Measurements from ENCODE around the gene TTC23. TPM values are rescaled to one million over a fixed set of nuclear protein-coding genes. Genes with fewer than 3 reads are reported as not detected.

Gene TTC23
- total and polyA plus RNA-seq, 7 donors: 5.5 to 33.0 (median 19.9) TPM

DNA sequence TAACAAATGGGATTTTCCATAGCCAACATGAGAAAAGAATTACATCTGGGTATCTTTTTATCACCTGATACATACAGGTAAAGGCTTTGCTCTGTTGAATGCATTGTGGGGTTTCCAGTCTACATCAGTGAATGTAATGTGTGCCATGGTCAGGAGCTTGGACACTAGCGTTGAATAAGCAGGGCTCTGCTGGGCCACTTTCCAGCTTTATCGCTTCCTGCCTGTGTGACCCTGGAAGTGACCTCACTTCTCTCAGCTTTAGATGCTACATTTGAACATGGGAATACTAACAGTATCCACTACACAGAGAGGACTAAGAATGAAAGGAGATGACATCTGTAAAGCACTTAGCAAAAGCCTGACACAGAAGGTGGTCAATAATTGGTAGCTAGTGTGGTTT is 40.1 kb downstream of the TTC23 start:
- 86 to 91% methylated on average over 2 of the region's 2 CpGs for WGBS, 2 donors
- Histone ChIP-seq H3K36me3 (no peaks in the 10 kb centered on the region), H3K27ac (peak overlapping the region in 2 of 4 donors; percentile 82 to 90), H3K4me3 (no peak overlapping the region), H3K27me3 (no peaks in the 10 kb centered on the region), H3K9me3 (no peaks in the 10 kb centered on the region), H3K4me1 (peaks cover 0 to 59% (median 45%) of the 10 kb centered on the region in 4 donors)
- no peak for DNase-seq
- intact Hi-C loops (cut with DNase I): loop anchor here (1.0 kb wide), 1 partner anchor 38 kb away; no protein-coding TSS in a partner anchor
- TF ChIP-seq POLR2AphosphoS5 (IDR thresholded peaks at IDR 0.05): no peak
- no peak for TF ChIP-seq POLR2A (IDR thresholded peaks at IDR 0.05)
- no peak for TF ChIP-seq EP300 (IDR thresholded peaks at IDR 0.05)
- no peak for TF ChIP-seq CTCF (IDR thresholded peaks at IDR 0.05)

- no peaks in the 10 kb centered on the region for H3K9me3 ChIP-seq
- DNase-seq: no peak
- intact Hi-C loops (cut with DNase I): no loop called here
- H3K36me3 ChIP-seq: no peaks in the 10 kb centered on the region
- H3K4me1 ChIP-seq: peaks cover 0 to 45% (median 33%) of the 10 kb centered on the region in 4 donors
- WGBS, 2 donors: 89 to 91% methylated on average over 3 of the region's 3 CpGs
- TF ChIP-seq POLR2AphosphoS5 (IDR thresholded peaks at IDR 0.05) (no peak), EP300 (IDR thresholded peaks at IDR 0.05) (no peak), CTCF (IDR thresholded peaks at IDR 0.05) (no peak), POLR2A (IDR thresholded peaks at IDR 0.05) (no peak)
- H3K27ac ChIP-seq: no peak overlapping the region
- H3K27me3 ChIP-seq: no peaks in the 10 kb centered on the region
- no peak overlapping the region for H3K4me3 ChIP-seq
These were observed 41.7 kb downstream of the TTC23 start for GRCh38 chr15:99207672-99208071.

DNA sequence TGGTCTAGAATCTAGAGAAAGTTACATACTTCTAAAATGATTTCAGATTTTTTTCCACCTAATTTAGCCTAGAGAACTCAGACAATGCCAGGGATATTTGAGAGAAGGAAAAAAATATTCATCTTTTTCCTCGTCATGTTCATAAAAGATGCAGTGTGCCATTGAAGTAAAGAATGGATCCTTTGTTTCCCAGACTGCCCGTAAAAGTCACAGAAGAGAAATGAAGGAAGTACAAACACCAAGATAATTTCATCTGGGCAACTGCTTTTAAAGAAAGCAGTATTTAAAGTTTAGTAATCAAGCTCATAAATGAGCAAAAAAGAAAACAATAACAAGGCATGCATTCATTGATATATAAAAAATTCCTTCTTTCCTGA is 47.2 kb downstream of the TTC23 start:
- DNase-seq: no peak
- peak overlapping the region in 3 of 4 donors; percentile 11 to 40 (median 27) for H3K27ac ChIP-seq

GRCh38 chr15:99201408-99202175 is 47.8 kb downstream of the TTC23 start:
- DNase-seq: no peak

More for the DNA sequence above, 47.2 kb downstream of the TTC23 start:
- H3K4me3 ChIP-seq: no peak overlapping the region
- no peaks in the 10 kb centered on the region for H3K4me1 ChIP-seq
- no peaks in the 10 kb centered on the region for H3K27me3 ChIP-seq
- H3K9me3 ChIP-seq: no peaks in the 10 kb centered on the region
- intact Hi-C loops (cut with DNase I): no loop called here
- 30 to 34% methylated on average over 2 of the region's 2 CpGs for WGBS, 2 donors
- TF ChIP-seq CTCF (IDR thresholded peaks at IDR 0.05) (no peak), POLR2A (IDR thresholded peaks at IDR 0.05) (no peak), POLR2AphosphoS5 (IDR thresholded peaks at IDR 0.05) (no peak), EP300 (IDR thresholded peaks at IDR 0.05) (no peak)
- H3K36me3 ChIP-seq: peaks cover 0 to 15% (median 4%) of the 10 kb centered on the region in 4 donors

More at GRCh38 chr15:99201408-99202175, 47.8 kb downstream of the TTC23 start:
- H3K9me3 ChIP-seq: no peaks in the 10 kb centered on the region
- H3K4me3 ChIP-seq: no peak overlapping the region
- 76 to 84% methylated on average over 6 of the region's 6 CpGs for WGBS, 2 donors
- no peaks in the 10 kb centered on the region for H3K4me1 ChIP-seq
- peak overlapping the region in 1 of 4 donors; percentile 40 for H3K27ac ChIP-seq
- TF ChIP-seq CTCF (IDR thresholded peaks at IDR 0.05) (no peak), POLR2A (IDR thresholded peaks at IDR 0.05) (no peak), POLR2AphosphoS5 (IDR thresholded peaks at IDR 0.05) (no peak), EP300 (IDR thresholded peaks at IDR 0.05) (no peak)
- intact Hi-C loops (cut with DNase I): no loop called here
- peaks cover 0 to 18% (median 4%) of the 10 kb centered on the region in 4 donors for H3K36me3 ChIP-seq
- no peaks in the 10 kb centered on the region for H3K27me3 ChIP-seq
